Hepatocyte (in vitro differentiated cells): ENCODE data around the gene MAD1L1. TPM values are rescaled to one million over a fixed set of nuclear protein-coding genes. Genes with fewer than 3 reads are reported as not detected.

Experiments used
- DNase-seq: peaks from one replicate; pipeline ENCODE4 v3.0.0-alpha.2; 2016; ENCODE audit warnings: low spot score
- H2AFZ ChIP-seq: fragments of 200-600 bp; sonication (generic); 2 replicates; pipeline ENCODE4 v1.6.0; 2016; ENCODE audit warnings: antibody characterized with exemption, mild to moderate bottlenecking
- H3K27ac ChIP-seq: fragments of 200-600 bp; sonication (generic); 2 replicates; pipeline ENCODE4 v1.5.1; 2016; ENCODE audit warnings: mild to moderate bottlenecking
- H3K27me3 ChIP-seq: fragments of 200-600 bp; sonication (generic); 2 replicates; pipeline ENCODE4 v1.6.1; 2016
- H3K36me3 ChIP-seq: fragments of 200-600 bp; sonication (generic); replicated peaks from 2 replicates; pipeline ENCODE4 v1.5.1; 2016; ENCODE audit warnings: low read depth; ENCODE audit not compliant: insufficient read depth
- H3K4me1 ChIP-seq: fragments of 200-600 bp; sonication (generic); 2 replicates; pipeline ENCODE4 v1.5.1; 2016; ENCODE audit warnings: mild to moderate bottlenecking, moderate library complexity; ENCODE audit not compliant: insufficient read depth
- H3K4me2 ChIP-seq: fragments of 200-600 bp; sonication (generic); 2 replicates; pipeline ENCODE4 v1.6.0; 2016
- H3K4me3 ChIP-seq: fragments of 200-600 bp; sonication (generic); 2 replicates; pipeline ENCODE4 v1.5.1; 2016; ENCODE audit warnings: mild to moderate bottlenecking
- H3K79me2 ChIP-seq: fragments of 200-600 bp; sonication (generic); 2 replicates; pipeline ENCODE4 v1.6.0; 2017; ENCODE audit warnings: mild to moderate bottlenecking
- H3K9me2 ChIP-seq: fragments of 200-600 bp; sonication (generic); replicated peaks from 2 replicates; pipeline ENCODE4 v1.6.0; 2017; ENCODE audit warnings: mild to moderate bottlenecking; ENCODE audit not compliant: insufficient read depth
- H3K9me3 ChIP-seq: fragments of 200-600 bp; sonication (generic); 2 replicates; pipeline ENCODE4 v1.5.1; 2016; ENCODE audit warnings: low read depth, mild to moderate bottlenecking
- H4K20me1 ChIP-seq: fragments of 200-600 bp; sonication (generic); 2 replicates; pipeline ENCODE4 v1.6.0; 2016; ENCODE audit warnings: mild to moderate bottlenecking; ENCODE audit not compliant: insufficient read depth, poor library complexity, severe bottlenecking
- CTCF ChIP-seq: fragments of 200-600 bp; sonication (generic); IDR thresholded peaks from 2 replicates; pipeline ENCODE4 v1.5.1; 2016; ENCODE audit warnings: antibody characterized with exemption, mild to moderate bottlenecking; ENCODE audit not compliant: poor library complexity
- EZH2 ChIP-seq: fragments of 200-600 bp; sonication (generic); IDR thresholded peaks from 2 replicates; pipeline ENCODE4 v1.6.1; 2016; ENCODE audit warnings: antibody characterized with exemption, mild to moderate bottlenecking, borderline replicate concordance
- EZH2phosphoT487 ChIP-seq: fragments of 200-600 bp; sonication (generic); IDR thresholded peaks from one replicate; pipeline ENCODE4 v1.6.1; 2018; ENCODE audit warnings: antibody characterized with exemption, mild to moderate bottlenecking, low read depth, moderate library complexity; ENCODE audit not compliant: unreplicated experiment, severe bottlenecking
- WGBS: methylation state at CpG from one replicate; pipeline ENCODE4 v1.1.6; 2016; ENCODE audit warnings: low lambda C conversion rate; ENCODE audit errors: missing lambda C conversion rate; 5-methylcytosine and 5-hydroxymethylcytosine counted together
- polyA plus RNA-seq: library from polyadenylated mRNA; unstranded; fragments of >200 nt; fragmentation: Nextera tagmentation; extraction: Ambion mirVana; gene quantifications from 2 replicates; pipeline ENCODE4 v1.2.1, GENCODE V29; 2016
- total RNA-seq: library from RNA; depleted of rRNA; stranded (reverse); fragments of >200 nt; gene quantifications from 2 replicates; pipeline ENCODE4 v1.2.3, GENCODE V29; 2014

MAD1L1 gene
- total and polyA plus RNA-seq, 2 experiments from 2014 or later, result 30.7 to 31.0 TPM

GRCh38 chr7:2225830-2226229, 6.9 kb downstream of the MAD1L1 start:
- Histone ChIP-seq H3K4me2 (no peak overlapping the region), H3K4me3 (no peak overlapping the region), H3K27ac (no peak overlapping the region), H3K9me3 (no peaks in the 10 kb centered on the region), H3K4me1 (no peaks in the 10 kb centered on the region), H3K9me2 (no peaks in the 10 kb centered on the region), H3K79me2 (peaks cover 17% of the 10 kb centered on the region), H4K20me1 (peaks cover 1% of the 10 kb centered on the region), H2AFZ (no peak overlapping the region), H3K27me3 (no peaks in the 10 kb centered on the region), H3K36me3 (no peaks in the 10 kb centered on the region)
- no peak for DNase-seq
- TF ChIP-seq EZH2 (no peak), CTCF (no peak), EZH2phosphoT487 (no peak)
- 97% methylated on average over 13 of the region's 13 CpGs for WGBS

GRCh38 chr7:2225336-2225735, 7.4 kb downstream of the MAD1L1 start:
- DNase-seq, result no peak
- WGBS, result 95% methylated on average over 14 of the region's 14 CpGs
- H3K4me1 ChIP-seq, result no peaks in the 10 kb centered on the region
- H3K27me3 ChIP-seq, result no peaks in the 10 kb centered on the region
- no peak overlapping the region for H2AFZ ChIP-seq
- no peak overlapping the region for H3K4me3 ChIP-seq
- no peaks in the 10 kb centered on the region for H3K36me3 ChIP-seq
- no peaks in the 10 kb centered on the region for H3K9me2 ChIP-seq
- H3K27ac ChIP-seq, result no peak overlapping the region
- no peaks in the 10 kb centered on the region for H3K9me3 ChIP-seq
- no peak overlapping the region for H3K4me2 ChIP-seq
- TF ChIP-seq EZH2 (no peak), CTCF (no peak), EZH2phosphoT487 (no peak)
- peaks cover 13% of the 10 kb centered on the region for H3K79me2 ChIP-seq
- no peaks in the 10 kb centered on the region for H4K20me1 ChIP-seq

DNA sequence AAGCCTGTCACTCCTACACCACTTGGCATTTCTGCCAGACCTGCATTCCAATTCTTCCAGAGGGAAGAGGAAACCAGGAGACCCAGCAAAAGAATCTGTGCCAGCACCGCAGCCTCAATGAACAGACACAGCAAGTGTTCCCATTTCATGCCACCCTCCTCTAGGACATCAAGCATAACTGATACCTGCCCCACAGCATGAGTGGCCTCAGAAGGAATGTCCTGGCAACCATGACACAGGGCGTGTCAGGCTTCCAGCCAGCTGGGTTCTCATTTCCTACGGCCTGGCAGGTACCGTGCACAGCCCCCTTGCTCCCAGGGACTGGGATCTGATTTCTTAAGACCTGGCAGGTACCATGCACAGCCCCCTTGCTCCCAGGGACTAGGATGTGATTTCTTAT, 7.8 kb downstream of the MAD1L1 start:
- Histone ChIP-seq H3K4me3 (no peak overlapping the region), H2AFZ (no peak overlapping the region), H4K20me1 (no peaks in the 10 kb centered on the region), H3K27me3 (no peaks in the 10 kb centered on the region), H3K36me3 (no peaks in the 10 kb centered on the region), H3K4me1 (no peaks in the 10 kb centered on the region), H3K79me2 (peaks cover 9% of the 10 kb centered on the region), H3K9me2 (no peaks in the 10 kb centered on the region), H3K9me3 (no peaks in the 10 kb centered on the region), H3K27ac (no peak overlapping the region), H3K4me2 (no peak overlapping the region)
- 80% methylated on average over 4 of the region's 4 CpGs for WGBS
- TF ChIP-seq EZH2, result no peak
- no peak for TF ChIP-seq CTCF
- no peak for TF ChIP-seq EZH2phosphoT487
- DNase-seq, result no peak

- H3K27me3 ChIP-seq, result no peaks in the 10 kb centered on the region
- no peaks in the 10 kb centered on the region for H3K4me1 ChIP-seq
- no peak overlapping the region for H3K27ac ChIP-seq
- DNase-seq, result no peak
- H3K4me3 ChIP-seq, result no peak overlapping the region
- no peaks in the 10 kb centered on the region for H4K20me1 ChIP-seq
- TF ChIP-seq CTCF (no peak), EZH2phosphoT487 (no peak), EZH2 (no peak)
- WGBS, result 97% methylated on average over 13 of the region's 13 CpGs
- H3K79me2 ChIP-seq, result peaks cover 4% of the 10 kb centered on the region
- H3K36me3 ChIP-seq, result no peaks in the 10 kb centered on the region
- no peak overlapping the region for H3K4me2 ChIP-seq
- H3K9me2 ChIP-seq, result no peaks in the 10 kb centered on the region
- H3K9me3 ChIP-seq, result no peaks in the 10 kb centered on the region
- H2AFZ ChIP-seq, result no peak overlapping the region
Observed at GRCh38 chr7:2224491-2224928, 8.2 kb downstream of the MAD1L1 start.
